HG03571 (cell line): Measurements from ENCODE around the gene SELENOS.

Source experiments
- ATAC-seq: cut with Tn5 transposase; IDR thresholded peaks from one replicate; pipeline ENCODE4 v1.9.1; 2021; ENCODE audit not compliant: unreplicated experiment

The SELENOS gene

GRCh38 chr15:101277943-101278564 lies 769 bp upstream of the SELENOS start:
- no peak for ATAC-seq

- ATAC-seq, result peak; percentile 35
Observed at GRCh38 chr15:101276501-101277037, 716 bp downstream of the SELENOS start.

GRCh38 chr15:101275018-101275417 lies 2.3 kb downstream of the SELENOS start:
- ATAC-seq, result no peak

GRCh38 chr15:101273534-101273933 lies 3.8 kb downstream of the SELENOS start:
- no peak for ATAC-seq

- no peak for ATAC-seq
Observed at GRCh38 chr15:101272584-101272983, 4.7 kb downstream of the SELENOS start.

GRCh38 chr15:101269479-101270223 lies 7.6 kb downstream of the SELENOS start:
- ATAC-seq, result no peak

GRCh38 chr15:101267320-101268104 lies 9.8 kb downstream of the SELENOS start:
- no peak for ATAC-seq

GRCh38 chr15:101266787-101267186 lies 10.5 kb downstream of the SELENOS start:
- no peak for ATAC-seq

- ATAC-seq, result no peak
Observed at GRCh38 chr15:101266034-101266433, 11.3 kb downstream of the SELENOS start.

GRCh38 chr15:101264911-101265641 lies 12.2 kb downstream of the SELENOS start:
- peak; percentile 58 for ATAC-seq

- ATAC-seq, result peak; percentile 49
Observed at GRCh38 chr15:101264011-101264410, 13.3 kb downstream of the SELENOS start.

GRCh38 chr15:101262551-101262950 lies 14.7 kb downstream of the SELENOS start:
- no peak for ATAC-seq

GRCh38 chr15:101258238-101259144 lies 18.8 kb downstream of the SELENOS start:
- ATAC-seq, result peak; percentile 51

GRCh38 chr15:101256757-101257156 lies 20.5 kb downstream of the SELENOS start:
- no peak for ATAC-seq

GRCh38 chr15:101255615-101256241 lies 21.6 kb downstream of the SELENOS start:
- no peak for ATAC-seq

- ATAC-seq, result no peak
Observed at GRCh38 chr15:101255051-101255395, 22.3 kb downstream of the SELENOS start.

- no peak for ATAC-seq
Observed at GRCh38 chr15:101254157-101255050, 22.9 kb downstream of the SELENOS start.

GRCh38 chr15:101252836-101253235 lies 24.4 kb downstream of the SELENOS start:
- ATAC-seq, result no peak
